Body of pancreas (tissue), 4 donors: ENCODE data around the gene LRRC46. TPM values are rescaled to one million over a fixed set of nuclear protein-coding genes. Genes with fewer than 3 reads are reported as not detected.

Experiments used
- ATAC-seq: fragments of 150-250 bp; one replicate; pipeline ENCODE4 v1.9.1; 2016
- DNase-seq, 4 donors: peaks; one replicate each; pipeline ENCODE4 v3.0.0-alpha.2; 2019
- H3K27ac ChIP-seq, 4 donors: fragments of 200-600 bp; sonication (generic); 1 replicate in 3 of 4; 2 replicates in 1 of 4; pipeline versions ENCODE4 v1.5.1 to v1.6.1; 2016 to 2019; ENCODE audit warnings: mild to moderate bottlenecking in 1 of 4, mixed read lengths in 1 of 4, moderate library complexity in 1 of 4
- H3K27me3 ChIP-seq, 2 donors: fragments of 200-600 bp; sonication (generic); one replicate each; pipeline ENCODE4 v1.6.0; 2016; ENCODE audit warnings: mild to moderate bottlenecking in 1 of 2
- H3K36me3 ChIP-seq, 2 donors: fragments of 200-600 bp; sonication (generic); replicated peaks in 1 of 2; 2 replicates each; pipeline ENCODE4 v1.5.1; 2016; ENCODE audit warnings: low read depth in 2 of 2; ENCODE audit not compliant: insufficient read depth in 1 of 2
- H3K4me1 ChIP-seq: fragments of 200-600 bp; sonication (generic); one replicate; pipeline ENCODE4 v1.6.0; 2016
- H3K4me3 ChIP-seq, 2 donors: fragments of 200-600 bp; sonication (generic); 1 replicate in 1 of 2; 2 replicates in 1 of 2; pipeline ENCODE4 v1.5.1; 2016 to 2019
- H3K9me3 ChIP-seq, 3 donors: fragments of 200-600 bp; sonication (generic); 1 replicate in 2 of 3; 2 replicates in 1 of 3; pipeline ENCODE4 v1.5.1; 2016
- CTCF ChIP-seq, 7 experiments: fragments of 450-650 bp in 4 of 7; fragments of 200-600 bp in 3 of 7; sonication (generic) in 3 of 7; IDR thresholded peaks; one replicate each; pipeline ENCODE4 v1.5.1; 2016 to 2019; ENCODE audit warnings: antibody characterized with exemption in 7 of 7
- POLR2A ChIP-seq, 3 donors: fragments of 450-650 bp; IDR thresholded peaks; one replicate each; pipeline ENCODE4 v1.6.1; 2016; ENCODE audit warnings: antibody characterized with exemption in 3 of 3, mild to moderate bottlenecking in 2 of 3
- WGBS, 2 donors: methylation state at CpG; one replicate each; pipeline ENCODE4 v1.1.5; 2017; 5-methylcytosine and 5-hydroxymethylcytosine counted together
- intact Hi-C: fragments of 100-400 bp; cut with DNase I; formaldehyde crosslinking; loops from one replicate; pipeline ENCODE4 v1.15.1; 2023
- total RNA-seq, 2 donors: library from RNA; depleted of rRNA; stranded (reverse); fragments of >200 nt; gene quantifications; one replicate each; pipeline ENCODE4 v1.1.0, GENCODE V29; 2016

LRRC46 gene
- total RNA-seq, 2 donors from 2014 or later: not detected

- Histone ChIP-seq H3K36me3 (no peaks in the 10 kb centered on the region), H3K4me1 (no peaks in the 10 kb centered on the region), H3K27me3 (no peaks in the 10 kb centered on the region), H3K27ac (no peak overlapping the region), H3K4me3 (no peak overlapping the region), H3K9me3 (no peaks in the 10 kb centered on the region)
- TF ChIP-seq POLR2A (IDR thresholded peaks at IDR 0.05): no peak
- TF ChIP-seq CTCF (IDR thresholded peaks at IDR 0.05): no peak
- intact Hi-C loops: no loop called here
- ATAC-seq: no peak
- no peak for DNase-seq
- WGBS, 2 donors: 58 to 84% methylated on average over 5 to 9 of the region's 9 CpGs
Measured at GRCh38 chr17:47883589-47884426, 52.3 kb downstream of the LRRC46 start.

- Histone ChIP-seq H3K27me3 (no peaks in the 10 kb centered on the region), H3K4me1 (no peaks in the 10 kb centered on the region), H3K36me3 (no peaks in the 10 kb centered on the region), H3K27ac (no peak overlapping the region), H3K4me3 (no peak overlapping the region), H3K9me3 (no peaks in the 10 kb centered on the region)
- no peak for TF ChIP-seq CTCF (IDR thresholded peaks at IDR 0.05)
- no peak for ATAC-seq
- intact Hi-C loops: no loop called here
- no peak for DNase-seq
- 48 to 53% methylated on average over 2 to 5 of the region's 5 CpGs for WGBS, 2 donors
Measured at GRCh38 chr17:47884427-47884740, 52.9 kb downstream of the LRRC46 start.

- no peaks in the 10 kb centered on the region for H3K9me3 ChIP-seq
- H3K27me3 ChIP-seq: no peaks in the 10 kb centered on the region
- no peaks in the 10 kb centered on the region for H3K36me3 ChIP-seq
- no peak overlapping the region for H3K27ac ChIP-seq
- H3K4me1 ChIP-seq: no peaks in the 10 kb centered on the region
- intact Hi-C loops: no loop called here
- DNase-seq (no peak), ATAC-seq (no peak)
- H3K4me3 ChIP-seq: no peak overlapping the region
- 48 to 70% methylated on average over 8 to 11 of the region's 11 CpGs for WGBS, 2 donors
- TF ChIP-seq CTCF (IDR thresholded peaks at IDR 0.05): no peak
- no peak for TF ChIP-seq POLR2A (IDR thresholded peaks at IDR 0.05)
Measured at GRCh38 chr17:47884905-47885730, 53.6 kb downstream of the LRRC46 start.

Other genes with a start within 250 kb of the LRRC46 start
- gene KPNB1, start 181.8 kb upstream of the LRRC46 start, total RNA-seq: 100 to 1,000 TPM in 1 of 2 donors, 10 to 100 TPM in 1; 73.4 to 137 TPM
- 10 to 100 TPM in 1 of 2 donors, 1 to 10 TPM in 1; 8.0 to 13.2 TPM for gene TBKBP1, start 137.5 kb upstream of the LRRC46 start, total RNA-seq
- gene TBX21, start 98.4 kb upstream of the LRRC46 start, total RNA-seq: 1 to 10 TPM in 1 of 2 donors, not detected in 1; 1.0 TPM
- gene OSBPL7, start 9.9 kb upstream of the LRRC46 start, total RNA-seq: 10 to 100 TPM; 18.2 to 42.2 TPM
- gene MRPL10, start 129 bp upstream of the LRRC46 start, total RNA-seq: 10 to 100 TPM in 1 of 2 donors, 1 to 10 TPM in 1; 4.3 to 29.8 TPM
- 10 to 100 TPM; 37.2 to 45.7 TPM for gene SCRN2, start 9.6 kb downstream of the LRRC46 start, total RNA-seq
- under 1 TPM; 0.26 to 0.99 TPM for gene SP6, start 19.5 kb downstream of the LRRC46 start, total RNA-seq
- gene SP2, start 64.6 kb downstream of the LRRC46 start, total RNA-seq: 1 to 10 TPM; 4.7 to 6.3 TPM
- gene PNPO, start 109.9 kb downstream of the LRRC46 start, total RNA-seq: 10 to 100 TPM; 27.8 to 55.4 TPM
- gene PRR15L, start 126.2 kb downstream of the LRRC46 start, total RNA-seq: 10 to 100 TPM; 36.6 to 63.3 TPM
- gene CDK5RAP3, start 139.4 kb downstream of the LRRC46 start, total RNA-seq: 100 to 1,000 TPM; 209 to 588 TPM
- gene COPZ2, start 206.1 kb downstream of the LRRC46 start, total RNA-seq: 10 to 100 TPM in 1 of 2 donors, 1 to 10 TPM in 1; 7.0 to 43.5 TPM
- 10 to 100 TPM; 39.4 to 74.2 TPM for gene NFE2L1, start 216.7 kb downstream of the LRRC46 start, total RNA-seq